ENCODE data around the gene GCLC. TPM values are rescaled to one million over a fixed set of nuclear protein-coding genes. Genes with fewer than 3 reads are reported as not detected.

The GCLC gene
- total and polyA plus RNA-seq, 9 of the 15 experiments (the other 6 are each of a cell fraction or from before 2014, with no cell fraction given): 3.9 to 20.0 (median 9.4) TPM

DNA sequence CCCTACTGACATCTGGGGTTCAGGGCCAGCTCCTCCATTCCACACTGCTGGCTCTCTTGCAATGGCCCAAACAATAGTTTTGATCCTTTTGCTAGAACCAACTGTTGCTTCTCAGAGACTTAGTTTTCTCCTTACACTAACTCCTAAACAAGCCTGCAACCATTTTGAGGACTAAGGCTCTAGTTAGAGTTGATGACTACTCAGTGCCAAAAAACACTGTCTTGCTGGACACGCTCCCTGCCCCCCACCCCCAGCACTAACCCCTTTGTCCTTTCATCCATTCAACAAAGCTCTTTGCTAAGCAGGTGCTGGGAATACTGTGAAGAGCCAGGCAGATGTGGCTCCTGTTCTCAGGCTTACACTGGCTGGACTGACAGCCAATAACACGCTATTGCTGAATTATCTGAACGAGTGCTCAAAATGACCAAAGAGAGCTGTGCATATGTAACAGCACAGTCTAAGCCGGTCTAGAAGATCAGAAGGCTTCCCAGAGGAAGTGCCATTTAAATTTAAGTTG, 17.6 kb downstream of the GCLC start (continued):
- no peak for TF ChIP-seq E2F6 (IDR thresholded peaks at IDR 0.05; ENCODE audit: borderline replicate concordance in 1 of 2, extremely low read depth in 1 of 2, insufficient read depth in 1 of 2, insufficient read length in 1 of 2, low read depth in 1 of 2, low read length in 1 of 2, poor library complexity in 1 of 2, severe bottlenecking in 1 of 2)

GRCh38 chr6:53526000-53526399, 18.9 kb downstream of the GCLC start:
- DNase-seq (ENCODE audit: extremely low read depth in 1 of 4, low spot score in 3 of 4) (no peak), ATAC-seq (no peak), FAIRE-seq (no peak)
- Histone ChIP-seq H3K9ac (ENCODE audit: insufficient read depth in 1 of 2, low read depth in 2 of 2, low read length in 2 of 2) (no peak overlapping the region), H3K4me2 (ENCODE audit: insufficient read depth, low read length) (no peak overlapping the region), H2AFZ (ENCODE audit: low read depth, low read length) (no peak overlapping the region), H3K9me3 (replicated peaks; ENCODE audit: control insufficient read depth, insufficient read depth, low read depth, low read length) (no peaks in the 10 kb centered on the region), H3K9me1 (ENCODE audit: control insufficient read depth, insufficient read depth, low read length) (no peaks in the 10 kb centered on the region), H3K79me2 (ENCODE audit: control insufficient read depth, insufficient read depth, low read length) (no peaks in the 10 kb centered on the region), H3K4me1 (replicated peaks in 1 of 2; ENCODE audit: control insufficient read depth in 2 of 2, insufficient read depth in 2 of 2, low read length in 2 of 2) (no peaks in the 10 kb centered on the region), H3K27me3 (ENCODE audit: control insufficient read depth in 2 of 2, insufficient read depth in 2 of 2, low read length in 2 of 2) (no peaks in the 10 kb centered on the region), H3K4me3 (no peak overlapping the region), H4K20me1 (replicated peaks; ENCODE audit: control insufficient read depth, insufficient read depth, low read length) (peaks cover 11% of the 10 kb centered on the region; the same call in 1 of the 2 replicates), H3K36me3 (ENCODE audit: control insufficient read depth, insufficient read depth, low read length) (no peaks in the 10 kb centered on the region), H3K27ac (ENCODE audit: extremely low read depth, low read depth, low read length) (no peak overlapping the region)
- in situ Hi-C loops (cut with MboI) (no loop called here), intact Hi-C loops (cut with micrococcal nuclease) (no loop called here)
- no TSS peak for BruUV-seq (replicated peaks)
- ChIA-PET POLR2A (interaction anchor here (0.7 to 1.3 kb wide), 3 partner anchors 9 to 29 kb away, joined by 3 to 4 read pairs (median 4); no protein-coding TSS in a partner anchor), CTCF (ENCODE audit: low intra/inter-chr PET ratio) (no interaction called here)
- WGBS (ENCODE audit: insufficient coverage, low coverage, missing lambda C conversion rate): 38% methylated on average over 1 of the region's 1 CpG
- TF ChIP-seq EHMT2 (IDR thresholded peaks at IDR 0.05) (no peak), SMC3 (conservative IDR thresholded peaks at IDR 0.05; ENCODE audit: insufficient read depth, low read depth, low read length) (no peak), ZNF23 (CRISPR knock-in tag; IDR thresholded peaks at IDR 0.05) (no peak), NEUROD1 (IDR thresholded peaks at IDR 0.05; ENCODE audit: borderline replicate concordance, low read depth, low read length, partially characterized antibody) (no peak), KAT2B (IDR thresholded peaks at IDR 0.05; ENCODE audit: low read depth, low read length) (no peak), LEF1 (IDR thresholded peaks at IDR 0.05) (no peak), FOXP4 (CRISPR knock-in tag; IDR thresholded peaks at IDR 0.05; ENCODE audit: borderline replicate concordance) (no peak), ETS1 (conservative IDR thresholded peaks at IDR 0.05; ENCODE audit: control insufficient read depth, low read depth, low read length) (no peak)
- TF ChIP-seq, protein P1, sequence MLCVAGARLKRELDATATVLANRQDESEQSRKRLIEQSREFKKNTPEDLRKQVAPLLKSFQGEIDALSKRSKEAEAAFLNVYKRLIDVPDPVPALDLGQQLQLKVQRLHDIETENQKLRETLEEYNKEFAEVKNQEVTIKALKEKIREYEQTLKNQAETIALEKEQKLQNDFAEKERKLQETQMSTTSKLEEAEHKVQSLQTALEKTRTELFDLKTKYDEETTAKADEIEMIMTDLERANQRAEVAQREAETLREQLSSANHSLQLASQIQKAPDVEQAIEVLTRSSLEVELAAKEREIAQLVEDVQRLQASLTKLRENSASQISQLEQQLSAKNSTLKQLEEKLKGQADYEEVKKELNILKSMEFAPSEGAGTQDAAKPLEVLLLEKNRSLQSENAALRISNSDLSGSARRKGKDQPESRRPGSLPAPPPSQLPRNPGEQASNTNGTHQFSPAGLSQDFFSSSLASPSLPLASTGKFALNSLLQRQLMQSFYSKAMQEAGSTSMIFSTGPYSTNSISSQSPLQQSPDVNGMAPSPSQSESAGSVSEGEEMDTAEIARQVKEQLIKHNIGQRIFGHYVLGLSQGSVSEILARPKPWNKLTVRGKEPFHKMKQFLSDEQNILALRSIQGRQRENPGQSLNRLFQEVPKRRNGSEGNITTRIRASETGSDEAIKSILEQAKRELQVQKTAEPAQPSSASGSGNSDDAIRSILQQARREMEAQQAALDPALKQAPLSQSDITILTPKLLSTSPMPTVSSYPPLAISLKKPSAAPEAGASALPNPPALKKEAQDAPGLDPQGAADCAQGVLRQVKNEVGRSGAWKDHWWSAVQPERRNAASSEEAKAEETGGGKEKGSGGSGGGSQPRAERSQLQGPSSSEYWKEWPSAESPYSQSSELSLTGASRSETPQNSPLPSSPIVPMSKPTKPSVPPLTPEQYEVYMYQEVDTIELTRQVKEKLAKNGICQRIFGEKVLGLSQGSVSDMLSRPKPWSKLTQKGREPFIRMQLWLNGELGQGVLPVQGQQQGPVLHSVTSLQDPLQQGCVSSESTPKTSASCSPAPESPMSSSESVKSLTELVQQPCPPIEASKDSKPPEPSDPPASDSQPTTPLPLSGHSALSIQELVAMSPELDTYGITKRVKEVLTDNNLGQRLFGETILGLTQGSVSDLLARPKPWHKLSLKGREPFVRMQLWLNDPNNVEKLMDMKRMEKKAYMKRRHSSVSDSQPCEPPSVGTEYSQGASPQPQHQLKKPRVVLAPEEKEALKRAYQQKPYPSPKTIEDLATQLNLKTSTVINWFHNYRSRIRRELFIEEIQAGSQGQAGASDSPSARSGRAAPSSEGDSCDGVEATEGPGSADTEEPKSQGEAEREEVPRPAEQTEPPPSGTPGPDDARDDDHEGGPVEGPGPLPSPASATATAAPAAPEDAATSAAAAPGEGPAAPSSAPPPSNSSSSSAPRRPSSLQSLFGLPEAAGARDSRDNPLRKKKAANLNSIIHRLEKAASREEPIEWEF (CRISPR knock-in tag; IDR thresholded peaks at IDR 0.05): no peak

Data from K562 (cell line).